ENCODE measurements around the gene TOR4A. TPM values are rescaled to one million over a fixed set of nuclear protein-coding genes. Genes with fewer than 3 reads are reported as not detected.

Gene TOR4A
- total and polyA plus RNA-seq, 10 of the 15 experiments (the other 5 are each of a cell fraction or from before 2014, with no cell fraction given), result 2.0 to 19.9 (median 3.7) TPM

GRCh38 chr9:137267933-137268355 is 9.6 kb upstream of the TOR4A start:
- peaks cover 6 to 18% of the 10 kb centered on the region in 2 experiments; a peak in 3 of 4 replicates for H3K36me3 ChIP-seq (ENCODE audit: control insufficient read depth in 2 of 2, insufficient read depth in 2 of 2, low read length in 1 of 2)
- H3K27me3 ChIP-seq (replicated peaks in 1 of 2; ENCODE audit: control insufficient read depth in 2 of 2, insufficient read depth in 2 of 2, low read length in 1 of 2), result no peaks in the 10 kb centered on the region
- ChIA-PET RAD21 (ENCODE audit: unreplicated experiment) (interaction anchor here (0.8 to 1.9 kb wide), 2 partner anchors 10 to 31 kb away, joined by 3 to 5 read pairs; partner anchors contain the start of gene TOR4A), SMC1A (ENCODE audit: uncharacterized antibody, unreplicated experiment) (no interaction called here), POLR2A (interaction anchor here (1.2 to 2.4 kb wide), 4 partner anchors 9 to 27 kb away, joined by 3 to 13 read pairs (median 4); partner anchors contain the start of genes NELFB, TOR4A and TUBB4B), CTCF (interaction anchor here (0.9 to 2.6 kb wide), 2 partner anchors 9 to 31 kb away, joined by 3 to 11 read pairs; partner anchors contain the start of gene TOR4A)
- in situ Hi-C loops (cut with MboI), result no loop called here
- FAIRE-seq (no peak), ATAC-seq (peak; percentile 91), DNase-seq (ENCODE audit: low read depth, low spot score) (peak; percentile 60)
- peak overlapping the region; percentile 47 for H3K27ac ChIP-seq (ENCODE audit: control insufficient read depth, insufficient read depth)
- H4K20me1 ChIP-seq (ENCODE audit: control insufficient read depth, insufficient read depth), result no peaks in the 10 kb centered on the region
- H3K4me1 ChIP-seq (ENCODE audit: control insufficient read depth, insufficient read depth, low read length), result peaks cover 17% of the 10 kb centered on the region
- H2AFZ ChIP-seq (ENCODE audit: control insufficient read depth, low read depth, low read length), result no peak overlapping the region
- BruUV-seq (replicated peaks), result no TSS peak
- 13% methylated on average over 6 of the region's 6 CpGs for WGBS (ENCODE audit: insufficient coverage, insufficient replicate concordance, low lambda C conversion rate, missing lambda C conversion rate)
- no peak overlapping the region for H3K9ac ChIP-seq (ENCODE audit: control insufficient read depth, insufficient read depth, low read length)
- intact Hi-C loops (cut with micrococcal nuclease; ENCODE audit: unreplicated experiment), result no loop called here
- H3K79me2 ChIP-seq (ENCODE audit: control insufficient read depth, insufficient read depth, low read length), result 0 out of 2 replicates have a peak, but pooled peaks cover 2% of the 10 kb centered on the region
- TF ChIP-seq BCL11A (IDR thresholded peaks at IDR 0.05; ENCODE audit: low read depth, low read length), result 0 out of 2 replicates have a peak, but pooled peaks have one; percentile 24
- peak; percentile 98 for TF ChIP-seq MEF2B (IDR thresholded peaks at IDR 0.05; ENCODE audit: partially characterized antibody, poor library complexity, severe bottlenecking)
- TF ChIP-seq BMI1 (IDR thresholded peaks at IDR 0.05; ENCODE audit: borderline replicate concordance), result no peak
- peak; percentile 34 for TF ChIP-seq SP1 (IDR thresholded peaks at IDR 0.05; ENCODE audit: low read depth, low read length)
- no peak for TF ChIP-seq CREB1 (IDR thresholded peaks at IDR 0.05; ENCODE audit: low read depth)
- peak; percentile 44; the same call in 1 of the 2 replicates for TF ChIP-seq SPI1 (IDR thresholded peaks at IDR 0.05; ENCODE audit: borderline replicate concordance, insufficient read depth, low read depth, low read length)
- 0 out of 2 replicates have a peak, but pooled peaks have one; percentile 13 for TF ChIP-seq BACH1 (IDR thresholded peaks at IDR 0.05; ENCODE audit: borderline replicate concordance)
- peak; percentile 32; the same call in 1 of the 2 replicates for TF ChIP-seq RB1 (IDR thresholded peaks at IDR 0.05; ENCODE audit: borderline replicate concordance)
- TF ChIP-seq NR2F1 (conservative IDR thresholded peaks at IDR 0.05), result 0 out of 2 replicates have a peak, but pooled peaks have one; percentile 15
- TF ChIP-seq IKZF1 (conservative IDR thresholded peaks at IDR 0.05), result 0 out of 2 replicates have a peak, but pooled peaks have one; percentile 44
- peak; percentile 36 for TF ChIP-seq ZNF687 (IDR thresholded peaks at IDR 0.05)
- TF ChIP-seq NFYA (IDR thresholded peaks at IDR 0.05; ENCODE audit: borderline replicate concordance, low read depth, low read length), result no peak
- TF ChIP-seq SIN3A (IDR thresholded peaks at IDR 0.05; ENCODE audit: low read depth, low read length), result no peak
- no peaks in the 10 kb centered on the region for H3K9me3 ChIP-seq (replicated peaks; ENCODE audit: control insufficient read depth, insufficient read depth, low read length)
- no peak overlapping the region for H3K4me3 ChIP-seq
- H3K4me2 ChIP-seq (ENCODE audit: control insufficient read depth, insufficient read depth), result peak overlapping the region; percentile 26

Data from GM12878 (cell line).